Naive thymus-derived CD4-positive, alpha-beta T cell (primary cell): ENCODE results near the gene MYCN. TPM values are rescaled to one million over a fixed set of nuclear protein-coding genes. Genes with fewer than 3 reads are reported as not detected.
A peak's percentile ranks its signal among the peaks of the same experiment; 100 is the strongest.

Experiments used
- ATAC-seq: fragments of 150-1000 bp; cut with Tn5 transposase; 2 replicates; pipeline ENCODE4 v1.10.0; 2021; ENCODE audit warnings: mild to moderate bottlenecking, moderate library complexity
- CTCF ChIA-PET: fragments of 350-600 bp; sonication (Branson Sonifier 250); formaldehyde crosslinking; loops from one replicate; lab custom pipeline; 2021; ENCODE audit warnings: antibody characterized with exemption; lab: Charles Lee
- POLR2A ChIA-PET: fragments of 350-600 bp; sonication (Branson Sonifier 250); formaldehyde crosslinking; loops from one replicate; lab custom pipeline; 2021; ENCODE audit warnings: antibody characterized with exemption, inconsistent platforms; lab: Charles Lee
- DNase-seq, 9 donors: peaks; one replicate each; pipeline versions ENCODE4 v3.0.0 to v3.0.0-alpha.2; 2020 to 2022; ENCODE audit warnings: mixed read lengths in 1 of 9
- H3K27ac ChIP-seq: one replicate; pipeline ENCODE4 v1.7.0; 2013; ENCODE audit warnings: mild to moderate bottlenecking, low read depth, low read length, moderate library complexity
- H3K27me3 ChIP-seq, 2 donors: one replicate each; pipeline ENCODE4 v1.7.0; 2013; ENCODE audit warnings: low read length in 2 of 2, mild to moderate bottlenecking in 2 of 2, moderate library complexity in 2 of 2; ENCODE audit not compliant: control insufficient read depth in 2 of 2, insufficient read depth in 2 of 2
- H3K36me3 ChIP-seq, 3 experiments: 1 replicate in 2 of 3; 2 replicates in 1 of 3; pipeline ENCODE4 v1.7.0; 2013; ENCODE audit warnings: low read length in 3 of 3, mild to moderate bottlenecking in 3 of 3, moderate library complexity in 1 of 3; ENCODE audit not compliant: insufficient read depth in 3 of 3, control insufficient read depth in 2 of 3
- H3K4me1 ChIP-seq, 2 donors: one replicate each; pipeline ENCODE4 v1.7.0; 2013; ENCODE audit warnings: low read length in 2 of 2, mild to moderate bottlenecking in 2 of 2, moderate library complexity in 1 of 2; ENCODE audit not compliant: control insufficient read depth in 2 of 2, insufficient read depth in 2 of 2
- H3K4me3 ChIP-seq: 2 replicates; pipeline ENCODE4 v1.7.0; 2013; ENCODE audit warnings: mild to moderate bottlenecking, low read length
- H3K9me3 ChIP-seq, 3 experiments: 1 replicate in 2 of 3; 2 replicates in 1 of 3; pipeline ENCODE4 v1.7.0; 2013; ENCODE audit warnings: low read length in 3 of 3; ENCODE audit not compliant: control insufficient read depth in 2 of 3
- H3K27ac Mint-ChIP-seq, 9 donors: one replicate each; pipeline ENCODE4 v1.8.0; 2020 to 2022; ENCODE audit warnings: mixed read lengths in 9 of 9, mild to moderate bottlenecking in 8 of 9, moderate library complexity in 5 of 9, inconsistent platforms in 2 of 9
- H3K27me3 Mint-ChIP-seq, 5 donors: one replicate each; pipeline ENCODE4 v1.8.0; 2021 to 2022; ENCODE audit warnings: mixed read lengths in 5 of 5, mild to moderate bottlenecking in 1 of 5
- H3K36me3 Mint-ChIP-seq, 5 donors: one replicate each; pipeline ENCODE4 v1.8.0; 2020 to 2022; ENCODE audit warnings: mixed read lengths in 5 of 5, mild to moderate bottlenecking in 3 of 5, inconsistent platforms in 1 of 5
- H3K4me1 Mint-ChIP-seq, 7 donors: one replicate each; pipeline ENCODE4 v1.8.0; 2020 to 2022; ENCODE audit warnings: mixed read lengths in 7 of 7, mild to moderate bottlenecking in 3 of 7, inconsistent platforms in 1 of 7
- H3K4me3 Mint-ChIP-seq, 10 donors: one replicate each; pipeline ENCODE4 v1.8.0; 2020 to 2022; ENCODE audit warnings: mild to moderate bottlenecking in 10 of 10, mixed read lengths in 10 of 10, moderate library complexity in 6 of 10, inconsistent platforms in 2 of 10
- H3K9me3 Mint-ChIP-seq, 11 donors: one replicate each; pipeline ENCODE4 v1.8.0; 2020 to 2022; ENCODE audit warnings: mixed read lengths in 11 of 11, mild to moderate bottlenecking in 4 of 11, inconsistent platforms in 1 of 11, moderate library complexity in 1 of 11
- intact Hi-C, 2 donors: fragments of 100-400 bp; cut with micrococcal nuclease; formaldehyde crosslinking; loops; one replicate each; pipeline ENCODE4 v1.15.1; 2023
- polyA plus RNA-seq, 2 donors: library from polyadenylated mRNA; unstranded; fragments of 300-500 nt; fragmentation: Illumina TruSeq; gene quantifications; one replicate each; pipeline ENCODE4 v1.2.3, GENCODE V29; 2021
- total RNA-seq, 6 experiments: library from RNA in 5 of 6; stranded (reverse) in 5 of 6; gene quantifications; 1 replicate in 5 of 6; 2 replicates in 1 of 6; pipeline ENCODE4 v1.2.3 and lab custom pipeline; 2021 to 2026

MYCN gene
- total and polyA plus RNA-seq, 7 experiments from 2014 or later, result 0.21 to 2.3 (median 0.47) TPM; not detected in 3

DNA sequence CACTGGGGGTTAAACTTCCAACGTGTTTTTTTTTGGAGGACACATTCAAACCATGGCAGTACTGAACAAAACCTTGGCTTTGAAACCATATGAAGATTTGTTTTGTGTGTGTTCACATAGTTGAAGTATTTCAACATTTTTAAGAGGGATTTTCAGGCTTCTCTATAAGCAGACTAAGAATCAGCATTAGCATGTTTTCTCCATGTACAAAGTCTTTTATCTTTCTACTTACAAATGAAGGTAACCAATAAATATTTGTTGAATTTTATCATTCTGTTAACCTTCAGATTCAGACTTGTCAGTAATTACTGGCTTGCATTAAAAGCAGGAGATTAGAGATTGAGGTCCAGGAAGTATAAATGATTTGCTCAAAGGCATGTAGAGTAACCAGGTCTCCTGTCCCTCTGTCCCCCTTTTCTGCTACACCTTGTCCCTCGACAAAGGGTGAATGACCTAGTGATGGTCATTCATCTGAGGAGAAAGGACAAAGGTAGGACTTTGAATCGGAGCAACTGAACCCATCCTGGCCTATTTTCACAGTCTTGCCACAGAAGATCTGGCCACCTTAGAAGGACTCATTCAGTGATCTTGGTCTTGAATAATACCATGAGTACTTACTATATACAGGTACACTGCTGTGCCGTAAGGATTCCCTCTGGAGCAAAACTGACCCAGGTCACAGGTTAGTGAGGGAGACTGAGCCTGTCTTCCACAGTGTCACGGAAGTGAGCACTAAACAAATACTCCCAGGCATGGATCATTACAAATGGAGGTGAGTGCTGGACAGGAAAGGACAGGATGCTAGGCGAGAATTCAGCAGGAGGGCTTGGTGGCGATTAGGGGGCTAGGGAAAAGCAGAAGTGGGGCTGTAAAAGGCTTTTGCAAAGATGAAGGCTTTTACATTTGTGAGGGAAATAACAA is 2.2 kb upstream of the MYCN start:
- Histone ChIP-seq H3K36me3 (no peaks in the 10 kb centered on the region), H3K4me1 (peaks cover 0 to 19% of the 10 kb centered on the region in 2 donors), H3K27me3 (peaks cover 0 to 6% of the 10 kb centered on the region in 2 donors), H3K27ac (no peak overlapping the region), H3K9me3 (no peaks in the 10 kb centered on the region), H3K4me3 (no peak overlapping the region)
- H3K9me3 Mint-ChIP-seq, result no peaks in the 10 kb centered on the region
- H3K27ac Mint-ChIP-seq, result no peak overlapping the region
- H3K36me3 Mint-ChIP-seq, result peaks cover 0 to 4% (median 0%) of the 10 kb centered on the region in 5 donors
- intact Hi-C loops, result loop anchor here in 1 of 2 donors (10.0 kb wide), 1 partner anchor 303 kb away; no protein-coding TSS in a partner anchor
- ATAC-seq, result no peak
- H3K4me1 Mint-ChIP-seq, result peaks cover 7 to 30% (median 17%) of the 10 kb centered on the region in 7 donors
- DNase-seq, result no peak
- H3K4me3 Mint-ChIP-seq, result peak overlapping the region in 6 of 10 donors; percentile 12 to 86 (median 68)
- ChIA-PET POLR2A (no interaction called here), CTCF (no interaction called here)
- H3K27me3 Mint-ChIP-seq, result peaks cover 37 to 60% (median 48%) of the 10 kb centered on the region in 5 donors

DNA sequence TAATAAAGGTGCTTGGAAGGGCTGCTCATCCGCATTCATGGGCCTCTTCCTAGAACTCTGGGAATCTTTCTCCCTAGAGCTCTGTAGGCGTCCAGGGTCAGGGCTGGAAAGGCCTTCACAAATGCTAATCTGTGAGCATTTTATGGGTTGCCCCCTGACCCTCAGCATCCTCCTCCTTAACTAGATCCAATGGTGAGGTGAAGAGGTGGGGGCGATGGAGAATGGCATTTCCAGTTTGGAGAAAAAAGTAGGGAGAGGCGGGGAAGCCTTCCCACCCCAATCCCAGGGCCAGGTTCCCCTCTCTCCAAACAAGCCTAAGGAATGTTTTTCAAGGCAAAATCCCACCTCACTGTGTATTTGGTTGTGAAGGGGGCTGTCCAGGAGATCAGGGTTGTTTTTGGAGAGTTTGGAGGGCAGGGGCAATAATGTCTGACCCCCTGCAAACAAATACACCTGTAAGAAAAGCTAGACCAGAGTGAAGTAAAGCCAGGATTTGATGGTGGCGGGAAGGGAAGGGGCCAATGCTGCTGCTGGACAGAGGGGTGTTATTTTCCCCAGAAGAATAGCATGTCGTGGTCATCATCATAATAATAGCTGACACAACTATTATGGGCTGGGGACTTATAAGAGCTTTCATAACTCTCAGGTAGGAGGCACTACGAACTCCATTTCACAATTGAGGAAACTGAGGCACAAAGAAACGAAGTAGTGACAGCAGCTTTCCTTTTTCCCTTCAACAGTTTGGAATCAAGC is 1.4 kb upstream of the MYCN start:
- no peak overlapping the region for H3K4me3 ChIP-seq

DNA sequence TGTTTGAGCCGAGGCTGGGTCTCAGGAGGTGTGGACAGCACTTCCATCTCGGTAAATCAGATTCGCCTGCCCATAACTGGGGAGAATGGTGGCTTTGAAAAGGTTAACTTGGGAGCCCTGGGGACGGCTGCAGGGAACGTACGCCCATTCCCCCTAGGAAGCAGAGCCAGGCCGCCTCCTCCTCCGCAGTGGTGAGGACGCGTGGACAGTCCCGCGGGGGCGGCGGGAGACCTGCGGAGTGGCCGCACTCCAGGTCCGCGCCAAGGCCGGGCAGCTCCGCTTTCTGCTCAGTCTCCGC is 845 bp upstream of the MYCN start:
- peaks cover 0 to 4% (median 0%) of the 10 kb centered on the region in 5 donors for H3K36me3 Mint-ChIP-seq
- H3K27me3 ChIP-seq, result peaks cover 0 to 6% of the 10 kb centered on the region in 2 donors

More for the DNA sequence above, 1.4 kb upstream of the MYCN start:
- no peaks in the 10 kb centered on the region for H3K9me3 ChIP-seq
- no peak overlapping the region for H3K27ac Mint-ChIP-seq
- H3K9me3 Mint-ChIP-seq, result no peaks in the 10 kb centered on the region
- intact Hi-C loops, result loop anchor here (1.0 to 10.0 kb wide), 6 partner anchors 96 to 670 kb away; no protein-coding TSS in a partner anchor
- H3K4me1 ChIP-seq, result peaks cover 0 to 25% of the 10 kb centered on the region in 2 donors
- peak overlapping the region in 9 of 10 donors; percentile 10 to 86 (median 54) for H3K4me3 Mint-ChIP-seq
- ChIA-PET CTCF (interaction anchor here (0.7 to 2.2 kb wide), 18 partner anchors 8 to 818 kb away, joined by 3 to 12 read pairs (median 4); no protein-coding TSS in a partner anchor), POLR2A (no interaction called here)
- peaks cover 7 to 38% (median 24%) of the 10 kb centered on the region in 7 donors for H3K4me1 Mint-ChIP-seq
- peaks cover 41 to 68% (median 55%) of the 10 kb centered on the region in 5 donors for H3K27me3 Mint-ChIP-seq
- no peaks in the 10 kb centered on the region for H3K36me3 ChIP-seq
- H3K27ac ChIP-seq, result no peak overlapping the region
- H3K27me3 ChIP-seq, result peaks cover 0 to 6% of the 10 kb centered on the region in 2 donors
- peaks cover 0 to 4% (median 0%) of the 10 kb centered on the region in 5 donors for H3K36me3 Mint-ChIP-seq
- no peak for DNase-seq
- ATAC-seq, result no peak

DNA sequence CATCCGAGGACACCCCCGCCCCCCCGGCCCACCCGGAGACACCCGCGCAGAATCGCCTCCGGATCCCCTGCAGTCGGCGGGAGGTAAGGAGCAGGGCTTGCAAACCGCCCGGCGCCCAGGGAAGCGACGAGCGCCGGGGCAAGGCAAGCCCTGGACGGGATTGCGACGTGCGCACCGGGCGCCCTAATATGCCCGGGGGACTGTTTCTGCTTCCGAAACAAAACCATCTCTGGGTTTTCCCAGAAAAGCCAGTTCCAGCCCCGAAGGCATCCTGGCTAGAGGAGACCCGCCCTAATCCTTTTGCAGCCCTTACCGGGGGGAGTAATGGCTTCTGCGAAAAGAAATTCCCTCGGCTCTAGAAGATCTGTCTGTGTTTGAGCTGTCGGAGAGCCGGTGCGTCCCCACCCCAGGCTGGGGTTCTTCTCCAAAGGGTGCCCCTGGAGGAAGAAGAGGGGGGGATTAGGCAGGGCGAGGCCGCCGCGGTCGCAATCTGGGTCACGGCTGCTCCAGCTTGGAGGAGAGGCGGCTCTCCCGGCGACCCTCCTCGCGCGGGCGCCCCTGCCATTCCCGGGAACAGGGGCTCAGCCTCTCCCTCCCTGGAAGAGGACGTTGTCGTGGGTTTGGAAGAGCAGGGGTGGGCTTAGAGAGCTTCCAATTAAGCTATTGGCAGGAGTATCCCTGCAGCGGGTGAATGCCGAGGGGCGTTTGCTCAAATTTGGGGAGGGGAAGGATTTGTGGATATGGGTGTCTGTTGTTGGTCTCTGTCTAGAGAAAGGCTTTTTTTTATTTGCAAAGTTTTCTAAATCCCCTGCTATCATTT is 521 bp downstream of the MYCN start:
- peak in 3 of 9 donors; percentile 4 to 13 (median 11) for DNase-seq
- H3K27me3 ChIP-seq, result peaks cover 0 to 6% of the 10 kb centered on the region in 2 donors
- H3K36me3 Mint-ChIP-seq, result peaks cover 0 to 4% (median 0%) of the 10 kb centered on the region in 5 donors

More for the DNA sequence above, 845 bp upstream of the MYCN start:
- Histone ChIP-seq H3K4me3 (no peak overlapping the region), H3K9me3 (no peaks in the 10 kb centered on the region), H3K36me3 (no peaks in the 10 kb centered on the region), H3K4me1 (peaks cover 0 to 25% of the 10 kb centered on the region in 2 donors), H3K27ac (no peak overlapping the region)
- Mint-ChIP-seq H3K4me1 (peaks cover 7 to 44% (median 27%) of the 10 kb centered on the region in 7 donors), H3K27me3 (peaks cover 41 to 73% (median 58%) of the 10 kb centered on the region in 5 donors), H3K9me3 (no peaks in the 10 kb centered on the region), H3K4me3 (peak overlapping the region in 9 of 10 donors; percentile 75 to 86 (median 79)), H3K27ac (no peak overlapping the region)
- ATAC-seq (peak; percentile 46), DNase-seq (peak in 1 of 9 donors; percentile 27)
- intact Hi-C loops, result loop anchor here (1.0 to 10.0 kb wide), 6 partner anchors 96 to 670 kb away; no protein-coding TSS in a partner anchor
- ChIA-PET POLR2A (no interaction called here), CTCF (interaction anchor here (0.6 to 2.2 kb wide), 23 partner anchors 9 to 818 kb away, joined by 3 to 12 read pairs (median 4); no protein-coding TSS in a partner anchor)

DNA sequence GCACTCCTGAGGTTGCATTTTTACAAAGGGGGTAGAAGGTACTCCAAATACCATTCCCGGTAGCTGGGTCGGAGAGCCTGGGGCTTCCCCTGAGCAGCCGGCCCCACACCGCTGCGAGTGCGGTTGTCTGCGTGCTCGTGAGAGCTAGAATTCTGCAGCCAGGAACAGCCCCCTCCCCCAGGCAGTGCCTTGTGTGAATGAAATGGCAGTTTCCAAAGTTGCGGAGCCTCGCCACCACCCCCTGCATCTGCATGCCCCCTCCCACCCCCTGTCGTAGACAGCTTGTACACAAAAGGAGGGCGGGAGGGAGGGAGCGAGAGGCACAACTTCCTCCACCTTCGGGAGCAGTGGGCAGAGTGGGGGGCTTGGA is 1.1 kb downstream of the MYCN start:
- intact Hi-C loops, result loop anchor here in 1 of 2 donors (2.0 kb wide), 1 partner anchor 201 kb away; no protein-coding TSS in a partner anchor
- peaks cover 7 to 44% (median 31%) of the 10 kb centered on the region in 7 donors for H3K4me1 Mint-ChIP-seq
- DNase-seq, result peak in 2 of 9 donors; percentile 2 to 4

More for the DNA sequence above, 521 bp downstream of the MYCN start:
- peaks cover 39 to 80% (median 57%) of the 10 kb centered on the region in 5 donors for H3K27me3 Mint-ChIP-seq
- no peak overlapping the region for H3K27ac ChIP-seq
- intact Hi-C loops, result loop anchor here in 1 of 2 donors (1.0 to 2.0 kb wide), 2 partner anchors 202 to 277 kb away; no protein-coding TSS in a partner anchor
- H3K9me3 Mint-ChIP-seq, result peaks cover 0 to 2% (median 0%) of the 10 kb centered on the region in 11 donors
- H3K4me1 ChIP-seq, result peaks cover 0 to 25% of the 10 kb centered on the region in 2 donors
- H3K4me3 Mint-ChIP-seq, result peak overlapping the region; percentile 39 to 86 (median 80)
- no peaks in the 10 kb centered on the region for H3K9me3 ChIP-seq
- H3K27ac Mint-ChIP-seq, result peak overlapping the region in 3 of 9 donors; percentile 23 to 38 (median 36)
- ATAC-seq, result no peak
- peaks cover 7 to 44% (median 31%) of the 10 kb centered on the region in 7 donors for H3K4me1 Mint-ChIP-seq
- ChIA-PET POLR2A (interaction anchor here (0.8 kb wide), 1 partner anchor 668 kb away, joined by 3 read pairs; no protein-coding TSS in a partner anchor), CTCF (interaction anchor here (0.8 to 2.2 kb wide), 8 partner anchors 30 to 666 kb away, joined by 3 to 12 read pairs (median 4); no protein-coding TSS in a partner anchor)
- H3K4me3 ChIP-seq, result peak overlapping the region; percentile 27
- H3K36me3 ChIP-seq, result no peaks in the 10 kb centered on the region

More for the DNA sequence above, 1.1 kb downstream of the MYCN start:
- ATAC-seq, result no peak
- CTCF ChIA-PET, result interaction anchor here (0.8 to 1.4 kb wide), 2 partner anchors 340 to 666 kb away, joined by 3 to 5 read pairs; no protein-coding TSS in a partner anchor
- Mint-ChIP-seq H3K27ac (peak overlapping the region in 1 of 9 donors; percentile 36), H3K9me3 (peaks cover 0 to 2% (median 0%) of the 10 kb centered on the region in 11 donors), H3K4me3 (peak overlapping the region; percentile 39 to 86 (median 80)), H3K27me3 (peaks cover 36 to 79% (median 54%) of the 10 kb centered on the region in 5 donors), H3K36me3 (peaks cover 0 to 4% (median 0%) of the 10 kb centered on the region in 5 donors)
- no peaks in the 10 kb centered on the region for H3K9me3 ChIP-seq
- no peak overlapping the region for H3K27ac ChIP-seq
- H3K36me3 ChIP-seq, result no peaks in the 10 kb centered on the region
- peaks cover 0 to 25% of the 10 kb centered on the region in 2 donors for H3K4me1 ChIP-seq
- H3K4me3 ChIP-seq, result peak overlapping the region; percentile 27
- peaks cover 0 to 6% of the 10 kb centered on the region in 2 donors for H3K27me3 ChIP-seq
- POLR2A ChIA-PET, result interaction anchor here (0.8 kb wide), 1 partner anchor 667 kb away, joined by 3 read pairs; no protein-coding TSS in a partner anchor
